Lower leg skin (tissue), 3 donors: ENCODE data around the gene SIGLEC15.
"Not testable (repeated sequence)": the region's sequence is repeated elsewhere in the genome, so short reads cannot be mapped to it uniquely, and the experiment has no call there.

Experiments
- CTCF ChIP-seq, 3 donors: fragments of 450-650 bp; IDR thresholded peaks; one replicate each; pipeline ENCODE4 v1.5.1; 2016; ENCODE audit warnings: antibody characterized with exemption in 3 of 3, mild to moderate bottlenecking in 3 of 3, moderate library complexity in 2 of 3
- POLR2A ChIP-seq, 2 donors: fragments of 450-650 bp; IDR thresholded peaks; one replicate each; pipeline ENCODE4 v1.6.1; 2016 to 2017; ENCODE audit warnings: antibody characterized with exemption in 2 of 2, mild to moderate bottlenecking in 1 of 2, moderate library complexity in 1 of 2

GRCh38 chr18:45807144-45807543 lies 18.3 kb upstream of the SIGLEC15 start:
- not testable (repeated sequence) for TF ChIP-seq CTCF, POLR2A (IDR thresholded peaks at IDR 0.05)
